ENCODE results near the gene NRP1.

Gene NRP1

DNA sequence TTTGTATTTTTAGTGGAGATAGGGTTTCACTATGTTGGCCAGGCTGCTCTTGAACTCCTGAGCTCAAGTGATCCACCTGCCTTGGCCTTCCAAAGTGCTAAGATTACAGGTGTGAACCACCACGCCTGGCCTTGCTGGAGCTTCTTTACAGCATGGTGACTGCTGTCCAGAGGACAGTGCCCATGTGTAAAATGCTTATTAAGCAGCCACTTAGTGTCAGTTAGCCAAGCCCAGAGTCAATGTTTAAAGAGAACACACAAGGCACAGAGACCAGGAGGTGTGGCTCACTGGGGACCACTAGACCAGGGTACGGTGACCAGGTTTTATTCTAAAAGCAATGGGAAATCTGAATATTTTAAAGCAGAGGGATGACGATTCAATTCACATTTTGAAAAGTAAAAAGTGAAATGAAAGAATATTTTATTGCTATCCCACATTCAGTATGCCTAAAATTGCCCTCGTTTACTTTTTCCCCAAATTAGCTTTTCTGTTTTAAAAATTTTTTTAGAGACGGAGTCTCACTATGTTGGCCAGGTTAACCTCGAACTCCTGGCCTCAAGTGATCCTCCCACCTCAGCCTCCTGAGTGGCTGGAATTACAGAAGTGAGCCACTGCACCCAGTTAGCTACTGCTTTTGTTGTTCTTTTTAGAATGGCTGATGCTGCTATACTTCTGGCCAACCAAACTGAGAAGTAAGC is 172.8 kb downstream of the NRP1 start:
- Histone ChIP-seq H3K36me3 (replicated peaks; ENCODE audit: insufficient read depth, low read length) (no peaks in the 10 kb centered on the region), H3K4me2 (ENCODE audit: low read depth, low read length) (no peak overlapping the region), H3K27me3 (replicated peaks; ENCODE audit: insufficient read depth, low read length) (no peaks in the 10 kb centered on the region), H3K27ac (ENCODE audit: low read length) (no peak overlapping the region), H3K9ac (ENCODE audit: low read length) (no peak overlapping the region), H4K20me1 (ENCODE audit: insufficient read depth, low read length) (no peaks in the 10 kb centered on the region), H3K4me3 (ENCODE audit: low read length) (no peak overlapping the region), H3F3A (ENCODE audit: insufficient read depth, low read length) (no peaks in the 10 kb centered on the region), H2AFZ (ENCODE audit: low read length) (no peak overlapping the region), H3K79me2 (ENCODE audit: low read length) (no peaks in the 10 kb centered on the region), H3K4me1 (ENCODE audit: low read length) (no peaks in the 10 kb centered on the region), H3K9me2 (replicated peaks; ENCODE audit: insufficient read depth, low read length) (no peaks in the 10 kb centered on the region), H3K9me3 (replicated peaks; ENCODE audit: insufficient read depth, low read length) (no peaks in the 10 kb centered on the region)
- TF ChIP-seq EZH2phosphoT487 (IDR thresholded peaks at IDR 0.05; ENCODE audit: low read length) (no peak), EZH2 (optimal IDR thresholded peaks at IDR 0.05; ENCODE audit: low read depth, low read length) (no peak), CTCF (IDR thresholded peaks at IDR 0.05; ENCODE audit: low read length) (no peak)
- DNase-seq = no peak

GRCh38 chr10:33160151-33160550 is 174.3 kb downstream of the NRP1 start:
- Histone ChIP-seq H3K27me3 (replicated peaks; ENCODE audit: insufficient read depth, low read length) (no peaks in the 10 kb centered on the region), H3K9me2 (replicated peaks; ENCODE audit: insufficient read depth, low read length) (no peaks in the 10 kb centered on the region), H3K79me2 (ENCODE audit: low read length) (no peaks in the 10 kb centered on the region), H3F3A (ENCODE audit: insufficient read depth, low read length) (no peaks in the 10 kb centered on the region), H3K4me2 (ENCODE audit: low read depth, low read length) (no peak overlapping the region), H3K4me3 (ENCODE audit: low read length) (no peak overlapping the region), H2AFZ (ENCODE audit: low read length) (no peak overlapping the region), H3K4me1 (ENCODE audit: low read length) (no peaks in the 10 kb centered on the region), H3K9ac (ENCODE audit: low read length) (no peak overlapping the region), H3K27ac (ENCODE audit: low read length) (no peak overlapping the region), H3K9me3 (replicated peaks; ENCODE audit: insufficient read depth, low read length) (no peaks in the 10 kb centered on the region), H3K36me3 (replicated peaks; ENCODE audit: insufficient read depth, low read length) (no peaks in the 10 kb centered on the region), H4K20me1 (ENCODE audit: insufficient read depth, low read length) (no peaks in the 10 kb centered on the region)
- TF ChIP-seq CTCF (IDR thresholded peaks at IDR 0.05; ENCODE audit: low read length) = no peak
- TF ChIP-seq EZH2 (optimal IDR thresholded peaks at IDR 0.05; ENCODE audit: low read depth, low read length) = no peak
- TF ChIP-seq EZH2phosphoT487 (IDR thresholded peaks at IDR 0.05; ENCODE audit: low read length) = no peak
- no peak for DNase-seq

DNA sequence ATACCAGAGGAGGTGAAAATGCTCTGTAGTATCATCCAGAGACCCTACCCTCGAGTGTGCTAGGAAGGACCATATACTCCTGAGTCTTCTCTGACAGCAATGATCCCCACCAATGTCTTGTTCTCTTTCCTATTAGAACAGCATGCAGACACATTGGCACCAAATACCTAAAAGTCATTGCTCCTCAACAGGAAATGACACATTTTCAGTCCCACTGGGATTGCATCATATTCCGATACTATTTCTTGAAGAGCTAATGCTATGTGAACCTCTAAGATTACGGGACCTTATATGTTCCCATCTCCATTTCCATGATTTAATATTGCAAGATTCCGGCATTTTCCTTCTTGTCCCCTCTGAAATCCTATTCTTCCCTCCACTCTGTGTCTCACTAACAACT is 177.4 kb downstream of the NRP1 start:
- H2AFZ ChIP-seq (ENCODE audit: low read length) = no peak overlapping the region

More for the DNA sequence above, 177.4 kb downstream of the NRP1 start:
- no peak for DNase-seq
- H3K9me3 ChIP-seq (replicated peaks; ENCODE audit: insufficient read depth, low read length) = no peaks in the 10 kb centered on the region
- TF ChIP-seq EZH2phosphoT487 (IDR thresholded peaks at IDR 0.05; ENCODE audit: low read length) (no peak), EZH2 (optimal IDR thresholded peaks at IDR 0.05; ENCODE audit: low read depth, low read length) (no peak), CTCF (IDR thresholded peaks at IDR 0.05; ENCODE audit: low read length) (no peak)
- H3K36me3 ChIP-seq (replicated peaks; ENCODE audit: insufficient read depth, low read length) = no peaks in the 10 kb centered on the region
- H3K4me1 ChIP-seq (ENCODE audit: low read length) = peaks cover 9% of the 10 kb centered on the region
- no peak overlapping the region for H3K4me3 ChIP-seq (ENCODE audit: low read length)
- no peak overlapping the region for H3K9ac ChIP-seq (ENCODE audit: low read length)
- H3K79me2 ChIP-seq (ENCODE audit: low read length) = no peaks in the 10 kb centered on the region
- H3K9me2 ChIP-seq (replicated peaks; ENCODE audit: insufficient read depth, low read length) = no peaks in the 10 kb centered on the region
- no peaks in the 10 kb centered on the region for H4K20me1 ChIP-seq (ENCODE audit: insufficient read depth, low read length)
- no peaks in the 10 kb centered on the region for H3F3A ChIP-seq (ENCODE audit: insufficient read depth, low read length)
- no peaks in the 10 kb centered on the region for H3K27me3 ChIP-seq (replicated peaks; ENCODE audit: insufficient read depth, low read length)
- no peak overlapping the region for H3K27ac ChIP-seq (ENCODE audit: low read length)
- no peak overlapping the region for H3K4me2 ChIP-seq (ENCODE audit: low read depth, low read length)
